BJ (cell line): ENCODE results near the gene SPRED1. TPM values are rescaled to one million over a fixed set of nuclear protein-coding genes. Genes with fewer than 3 reads are reported as not detected.

Experiments
- CTCF ChIA-PET: fragments of 350-600 bp; formaldehyde crosslinking; extraction: SDS; loops from one replicate; lab custom pipeline; 2021; ENCODE audit warnings: antibody characterized with exemption, inconsistent platforms; lab: Yijun Ruan, JAX
- POLR2A ChIA-PET: fragments of 300-600 bp; sonication (Branson Sonifier 250); formaldehyde crosslinking; extraction: SDS; loops from one replicate; lab custom pipeline; 2021; ENCODE audit warnings: antibody characterized with exemption; lab: Charles Lee
- DNase-seq: peaks from one replicate; pipeline ENCODE4 v3.0.0-alpha.2; 2011; ENCODE audit warnings: low read depth
- H3K27me3 ChIP-seq: 2 replicates; pipeline ENCODE4 v1.6.0; 2011; ENCODE audit warnings: low read length; ENCODE audit not compliant: control insufficient read depth, insufficient read depth
- H3K36me3 ChIP-seq: 2 replicates; pipeline ENCODE4 v1.5.1; 2011; ENCODE audit warnings: low read length; ENCODE audit not compliant: control insufficient read depth, insufficient read depth
- H3K4me3 ChIP-seq: 2 replicates; pipeline ENCODE4 v1.5.1; 2011; ENCODE audit warnings: low read depth, mild to moderate bottlenecking, control low read depth, low read length
- CTCF ChIP-seq: IDR thresholded peaks from 2 replicates; pipeline ENCODE4 v1.5.1; 2011; ENCODE audit warnings: low read depth, mild to moderate bottlenecking, control low read depth, inconsistent platforms, low read length, moderate library complexity; ENCODE audit not compliant: insufficient read depth
- polyA minus RNA-seq: library from RNA; depleted of rRNA, polyadenylated mRNA; stranded (reverse); fragments of >200 nt; gene quantifications from 2 replicates; pipeline ENCODE4 v1.2.3, GENCODE V29; 2011; rRNA and poly(A)+ RNA removed
- polyA plus RNA-seq: library from polyadenylated mRNA; depleted of rRNA; stranded (reverse); fragments of >200 nt; gene quantifications from 2 replicates; pipeline ENCODE4 v1.2.3, GENCODE V29; 2011; rRNA removed

Gene SPRED1
- 5.2 and 7.9 TPM in 2 replicates for polyA plus RNA-seq
- polyA minus RNA-seq, result 15.4 and 25.8 TPM in 2 replicates

GRCh38 chr15:38252481-38253350, at the start of gene SPRED1:
SPRED1 (plus strand) TSS chr15:38252836; CDS start chr15:38253186, 350 bp downstream.
- peak within 1 kb of the TSS; percentile 94 for H3K4me3 ChIP-seq
- ChIA-PET POLR2A (interaction anchor here (0.5 to 1.3 kb wide), 5 partner anchors 15 to 619 kb away, joined by 3 to 6 read pairs (median 3); no protein-coding TSS in a partner anchor), CTCF (interaction anchor here (0.9 to 3.7 kb wide), 10 partner anchors 12 to 257 kb away, joined by 3 to 20 read pairs (median 3); no protein-coding TSS in a partner anchor)
- DNase-seq, result no peak
- no peaks in the 10 kb centered on the region for H3K27me3 ChIP-seq
- no peaks in the 10 kb centered on the region for H3K36me3 ChIP-seq
- TF ChIP-seq CTCF, result no peak

GRCh38 chr15:38205526-38206272, 46.9 kb upstream of the SPRED1 start:
- peaks cover 2% of the 10 kb centered on the region; the same call in 1 of the 2 replicates for H3K27me3 ChIP-seq
- CTCF ChIA-PET, result interaction anchor here (0.9 kb wide), 1 partner anchor 10 kb away, joined by 3 read pairs; no protein-coding TSS in a partner anchor
- no peak for TF ChIP-seq CTCF
- POLR2A ChIA-PET, result no interaction called here
- no peak for DNase-seq
- no peaks in the 10 kb centered on the region for H3K36me3 ChIP-seq
- no peak overlapping the region for H3K4me3 ChIP-seq

- peaks cover 4% of the 10 kb centered on the region; the same call in 1 of the 2 replicates for H3K27me3 ChIP-seq
- no peak for DNase-seq
- ChIA-PET CTCF (no interaction called here), POLR2A (no interaction called here)
- H3K4me3 ChIP-seq, result no peak overlapping the region
- no peaks in the 10 kb centered on the region for H3K36me3 ChIP-seq
- no peak for TF ChIP-seq CTCF
These were observed 45.0 kb upstream of the SPRED1 start for GRCh38 chr15:38207621-38208020.

GRCh38 chr15:38208206-38208605, 44.4 kb upstream of the SPRED1 start:
- TF ChIP-seq CTCF, result no peak
- Histone ChIP-seq H3K4me3 (no peak overlapping the region), H3K36me3 (no peaks in the 10 kb centered on the region), H3K27me3 (peaks cover 3% of the 10 kb centered on the region; the same call in 1 of the 2 replicates)
- ChIA-PET CTCF (no interaction called here), POLR2A (no interaction called here)
- no peak for DNase-seq

GRCh38 chr15:38208779-38209178, 43.9 kb upstream of the SPRED1 start:
- POLR2A ChIA-PET, result no interaction called here
- CTCF ChIA-PET, result no interaction called here

More at GRCh38 chr15:38208779-38209178, 43.9 kb upstream of the SPRED1 start:
- DNase-seq, result no peak
- Histone ChIP-seq H3K36me3 (no peaks in the 10 kb centered on the region), H3K27me3 (peaks cover 3% of the 10 kb centered on the region; the same call in 1 of the 2 replicates), H3K4me3 (no peak overlapping the region)
- no peak for TF ChIP-seq CTCF
